MM.1S (cell line): ENCODE results near the gene RECQL.

ENCODE experiments used
- DNase-seq: peaks from one replicate; pipeline ENCODE4 v3.0.0-alpha.2; 2015
- H2AFZ ChIP-seq: fragments of 300-600 bp; sonication (generic); 2 replicates; pipeline ENCODE4 v1.6.0; 2016; ENCODE audit warnings: antibody characterized with exemption, low read length
- H3F3A ChIP-seq: fragments of 300-600 bp; sonication (generic); 2 replicates; pipeline ENCODE4 v1.6.1; 2016; ENCODE audit warnings: mild to moderate bottlenecking, antibody characterized with exemption, low read length, moderate library complexity, mixed read lengths; ENCODE audit not compliant: insufficient read depth
- H3K27ac ChIP-seq: fragments of 300-600 bp; sonication (generic); 2 replicates; pipeline ENCODE4 v1.5.1; 2016; ENCODE audit warnings: mild to moderate bottlenecking, low read length
- H3K27me3 ChIP-seq: fragments of 300-600 bp; sonication (generic); replicated peaks from 2 replicates; pipeline ENCODE4 v1.6.0; 2016; ENCODE audit warnings: low read length; ENCODE audit not compliant: insufficient read depth
- H3K36me3 ChIP-seq: fragments of 300-600 bp; sonication (generic); replicated peaks from 2 replicates; pipeline ENCODE4 v1.6.1; 2016; ENCODE audit warnings: mild to moderate bottlenecking, low read length, mixed read lengths; ENCODE audit not compliant: insufficient read depth
- H3K4me1 ChIP-seq: fragments of 300-600 bp; sonication (generic); 2 replicates; pipeline ENCODE4 v1.6.1; 2016; ENCODE audit warnings: low read length, mixed read lengths
- H3K4me2 ChIP-seq: fragments of 300-600 bp; sonication (generic); 2 replicates; pipeline ENCODE4 v1.6.0; 2016; ENCODE audit warnings: low read depth, low read length
- H3K4me3 ChIP-seq: fragments of 300-600 bp; sonication (generic); 2 replicates; pipeline ENCODE4 v1.5.1; 2016; ENCODE audit warnings: low read length, mixed read lengths
- H3K79me2 ChIP-seq: fragments of 300-600 bp; sonication (generic); 2 replicates; pipeline ENCODE4 v1.6.1; 2016; ENCODE audit warnings: mixed run types, low read length, mixed read lengths
- H3K9ac ChIP-seq: fragments of 300-600 bp; sonication (generic); 2 replicates; pipeline ENCODE4 v1.6.1; 2016; ENCODE audit warnings: low read length, mixed read lengths
- H3K9me2 ChIP-seq: fragments of 300-600 bp; sonication (generic); replicated peaks from 2 replicates; pipeline ENCODE4 v1.6.1; 2016; ENCODE audit warnings: mild to moderate bottlenecking, low read length, mixed read lengths; ENCODE audit not compliant: insufficient read depth
- H3K9me3 ChIP-seq: fragments of 300-600 bp; sonication (generic); replicated peaks from 2 replicates; pipeline ENCODE4 v1.6.1; 2016; ENCODE audit warnings: mild to moderate bottlenecking, low read length, mixed read lengths; ENCODE audit not compliant: insufficient read depth
- H4K20me1 ChIP-seq: fragments of 300-600 bp; sonication (generic); 2 replicates; pipeline ENCODE4 v1.6.1; 2016; ENCODE audit warnings: mild to moderate bottlenecking, low read length, moderate library complexity, mixed read lengths; ENCODE audit not compliant: insufficient read depth
- CTCF ChIP-seq: fragments of 300-600 bp; sonication (generic); IDR thresholded peaks from 2 replicates; pipeline ENCODE4 v1.5.1; 2016; ENCODE audit warnings: antibody characterized with exemption, low read length, mixed read lengths
- EZH2 ChIP-seq: fragments of 300-600 bp; sonication (generic); optimal IDR thresholded peaks from 2 replicates; pipeline ENCODE3; 2017; ENCODE audit warnings: low read depth, mild to moderate bottlenecking, antibody characterized with exemption, low read length, mixed read lengths
- EZH2phosphoT487 ChIP-seq: fragments of 300-600 bp; sonication (generic); IDR thresholded peaks from 2 replicates; pipeline ENCODE4 v1.6.1; 2018; ENCODE audit warnings: antibody characterized with exemption, low read length

RECQL gene

GRCh38 chr12:21545557-21545956, 44.1 kb upstream of the RECQL start:
- Histone ChIP-seq H3K4me1 (no peaks in the 10 kb centered on the region), H3K36me3 (no peaks in the 10 kb centered on the region), H3K9me2 (no peaks in the 10 kb centered on the region), H2AFZ (no peak overlapping the region), H3K27me3 (no peaks in the 10 kb centered on the region), H3K27ac (no peak overlapping the region), H3K9ac (no peak overlapping the region), H3K79me2 (no peaks in the 10 kb centered on the region), H4K20me1 (no peaks in the 10 kb centered on the region), H3F3A (no peaks in the 10 kb centered on the region), H3K4me2 (no peak overlapping the region), H3K4me3 (no peak overlapping the region), H3K9me3 (no peaks in the 10 kb centered on the region)
- no peak for DNase-seq
- no peak for TF ChIP-seq EZH2phosphoT487
- TF ChIP-seq EZH2: no peak
- no peak for TF ChIP-seq CTCF

GRCh38 chr12:21543151-21543550, 41.7 kb upstream of the RECQL start:
- no peaks in the 10 kb centered on the region for H3F3A ChIP-seq
- no peaks in the 10 kb centered on the region for H3K27me3 ChIP-seq
- H3K27ac ChIP-seq: no peak overlapping the region
- no peak overlapping the region for H3K9ac ChIP-seq
- no peaks in the 10 kb centered on the region for H3K36me3 ChIP-seq
- H3K9me2 ChIP-seq: no peaks in the 10 kb centered on the region
- H3K4me2 ChIP-seq: no peak overlapping the region
- no peak overlapping the region for H2AFZ ChIP-seq
- H4K20me1 ChIP-seq: no peaks in the 10 kb centered on the region
- no peak for DNase-seq
- TF ChIP-seq EZH2phosphoT487 (no peak), CTCF (no peak), EZH2 (no peak)
- H3K4me3 ChIP-seq: no peak overlapping the region
- no peaks in the 10 kb centered on the region for H3K79me2 ChIP-seq
- no peaks in the 10 kb centered on the region for H3K9me3 ChIP-seq
- H3K4me1 ChIP-seq: no peaks in the 10 kb centered on the region

- TF ChIP-seq EZH2phosphoT487: no peak
- TF ChIP-seq EZH2: no peak
- no peak for TF ChIP-seq CTCF
- H3K36me3 ChIP-seq: no peaks in the 10 kb centered on the region
- no peak overlapping the region for H2AFZ ChIP-seq
- no peaks in the 10 kb centered on the region for H3F3A ChIP-seq
- H3K79me2 ChIP-seq: no peaks in the 10 kb centered on the region
- no peaks in the 10 kb centered on the region for H3K4me1 ChIP-seq
- H3K27me3 ChIP-seq: no peaks in the 10 kb centered on the region
- H3K4me2 ChIP-seq: no peak overlapping the region
- H4K20me1 ChIP-seq: no peaks in the 10 kb centered on the region
- no peak overlapping the region for H3K9ac ChIP-seq
- no peak for DNase-seq
- H3K4me3 ChIP-seq: no peak overlapping the region
- H3K27ac ChIP-seq: no peak overlapping the region
- H3K9me3 ChIP-seq: no peaks in the 10 kb centered on the region
- no peaks in the 10 kb centered on the region for H3K9me2 ChIP-seq
These were observed 41.0 kb upstream of the RECQL start for GRCh38 chr12:21542403-21542802.
